ENCODE results near the gene GLG1.

- TF ChIP-seq CTCF (IDR thresholded peaks at IDR 0.05; ENCODE audit: low read depth, low read length) (no peak), EZH2phosphoT487 (IDR thresholded peaks at IDR 0.05; ENCODE audit: low read depth) (no peak)
Observed at GRCh38 chr16:74649839-74650504, 43.1 kb upstream of the GLG1 start.
